Liver (tissue), 9 donors: Measurements from ENCODE around the gene THOC5. TPM values are rescaled to one million over a fixed set of nuclear protein-coding genes. Genes with fewer than 3 reads are reported as not detected.

ENCODE experiments used
- DNase-seq: peaks from one replicate; pipeline ENCODE4 v3.0.0-alpha.2; 2017; ENCODE audit warnings: low spot score
- H3K27ac ChIP-seq, 2 donors: one replicate each; pipeline ENCODE4 v1.7.0; 2013; ENCODE audit warnings: inconsistent platforms in 2 of 2, low read length in 2 of 2, control low read depth in 1 of 2, low read depth in 1 of 2, mild to moderate bottlenecking in 1 of 2
- H3K27me3 ChIP-seq, 4 donors: one replicate each; pipeline versions ENCODE4 v1.6.1 to v1.7.0; 2013; ENCODE audit warnings: low read length in 3 of 4, inconsistent platforms in 1 of 4, mild to moderate bottlenecking in 1 of 4, moderate library complexity in 1 of 4; ENCODE audit not compliant: control insufficient read depth in 4 of 4, insufficient read depth in 4 of 4
- H3K36me3 ChIP-seq, 4 donors: one replicate each; pipeline versions ENCODE4 v1.6.1 to v1.7.0; 2013; ENCODE audit warnings: low read length in 3 of 4, mild to moderate bottlenecking in 3 of 4, low read depth in 1 of 4, moderate library complexity in 1 of 4; ENCODE audit not compliant: control insufficient read depth in 4 of 4, insufficient read depth in 3 of 4
- H3K4me1 ChIP-seq, 4 donors: one replicate each; pipeline versions ENCODE4 v1.6.1 to v1.7.0; 2013; ENCODE audit warnings: low read length in 3 of 4, mild to moderate bottlenecking in 3 of 4, moderate library complexity in 1 of 4; ENCODE audit not compliant: control insufficient read depth in 4 of 4, insufficient read depth in 4 of 4
- H3K4me3 ChIP-seq, 3 donors: one replicate each; pipeline versions ENCODE4 v1.6.1 to v1.7.0; 2013; ENCODE audit warnings: low read length in 3 of 3, control low read depth in 1 of 3, low read depth in 1 of 3, mild to moderate bottlenecking in 1 of 3
- H3K9ac ChIP-seq, 2 donors: one replicate each; pipeline ENCODE4 v1.7.0; 2013; ENCODE audit warnings: low read length in 2 of 2, mild to moderate bottlenecking in 2 of 2, moderate library complexity in 2 of 2, control low read depth in 1 of 2, low read depth in 1 of 2
- H3K9me3 ChIP-seq, 4 donors: one replicate each; pipeline versions ENCODE4 v1.6.1 to v1.7.0; 2013; ENCODE audit warnings: low read length in 3 of 4; ENCODE audit not compliant: control insufficient read depth in 4 of 4
- EGR1 ChIP-seq, 2 donors: IDR thresholded peaks; 2 replicates each; pipeline ENCODE4 v1.6.1; 2016 to 2018; ENCODE audit warnings: antibody characterized with exemption in 2 of 2, low read depth in 2 of 2
- FOXA1 ChIP-seq: IDR thresholded peaks from 2 replicates; pipeline ENCODE4 v1.6.1; 2016; ENCODE audit warnings: antibody characterized with exemption
- FOXA2 ChIP-seq: IDR thresholded peaks from 2 replicates; pipeline ENCODE4 v1.6.1; 2016; ENCODE audit warnings: antibody characterized with exemption
- GABPA ChIP-seq, 2 donors: IDR thresholded peaks in 1 of 2; conservative IDR thresholded peaks in 1 of 2; 2 replicates each; pipeline ENCODE4 v1.6.1; 2016; ENCODE audit warnings: antibody characterized with exemption in 2 of 2, mild to moderate bottlenecking in 1 of 2, moderate library complexity in 1 of 2
- HNF4A ChIP-seq, 2 donors: conservative IDR thresholded peaks; 2 replicates each; pipeline ENCODE4 v1.6.1; 2016; ENCODE audit warnings: antibody characterized with exemption in 2 of 2, mild to moderate bottlenecking in 2 of 2
- HNF4G ChIP-seq: IDR thresholded peaks from 2 replicates; pipeline ENCODE4 v1.6.1; 2016; ENCODE audit warnings: antibody characterized with exemption
- JUND ChIP-seq, 2 donors: IDR thresholded peaks; 2 replicates each; pipeline ENCODE4 v1.6.1; 2016; ENCODE audit warnings: antibody characterized with exemption in 2 of 2
- NR2F2 ChIP-seq: IDR thresholded peaks from 2 replicates; pipeline ENCODE4 v1.6.1; 2016; ENCODE audit warnings: antibody characterized with exemption
- RAD21 ChIP-seq, 2 donors: IDR thresholded peaks; 2 replicates each; pipeline ENCODE4 v1.6.1; 2016; ENCODE audit warnings: antibody characterized with exemption in 2 of 2, mild to moderate bottlenecking in 2 of 2
- RXRA ChIP-seq, 2 donors: IDR thresholded peaks; 2 replicates each; pipeline ENCODE4 v1.6.1; 2017 to 2018; ENCODE audit warnings: antibody characterized with exemption in 2 of 2, mild to moderate bottlenecking in 1 of 2
- SP1 ChIP-seq: IDR thresholded peaks from 2 replicates; pipeline ENCODE4 v1.6.1; 2018; ENCODE audit warnings: antibody characterized with exemption, mild to moderate bottlenecking
- TAF1 ChIP-seq: conservative IDR thresholded peaks from 2 replicates; pipeline ENCODE4 v1.6.1; 2016; ENCODE audit warnings: antibody characterized with exemption, mild to moderate bottlenecking
- YY1 ChIP-seq: IDR thresholded peaks from 2 replicates; pipeline ENCODE4 v1.6.1; 2016; ENCODE audit warnings: antibody characterized with exemption, mild to moderate bottlenecking
- WGBS: extraction: QIAGEN DNeasy Blood & Tissue Kit; methylation state at CpG from one replicate; pipeline ENCODE4 v1.1.7; 2013; 5-methylcytosine and 5-hydroxymethylcytosine counted together
- polyA plus RNA-seq, 2 donors: library from polyadenylated mRNA; stranded (reverse) in 1 of 2; unstranded in 1 of 2; fragments of 200-250 nt in 1 of 2; fragments of >200 nt in 1 of 2; fragmentation: Nextera tagmentation in 1 of 2; extraction: Ambion mirVana in 1 of 2; gene quantifications; one replicate each; pipeline versions ENCODE4 v1.2.1 to v1.2.3, GENCODE V29; 2013 to 2015
- total RNA-seq, 2 donors: library from RNA; depleted of rRNA; stranded (reverse); fragments of >200 nt; gene quantifications; one replicate each; pipeline ENCODE4 v1.2.3, GENCODE V29; 2014
- TF ChIP-seq, protein P1 (sequence below): IDR thresholded peaks from 2 replicates; pipeline ENCODE4 v1.6.1; 2016; ENCODE audit warnings: antibody characterized with exemption
- TF ChIP-seq, protein P2 (sequence below): fragments of 150-350 bp; IDR thresholded peaks from 2 replicates; pipeline ENCODE4 v1.5.1; 2017; ENCODE audit warnings: improper control_type of control experiment, low read depth, low read length; ENCODE audit not compliant: missing input control
- TF ChIP-seq, protein P3 (sequence below): IDR thresholded peaks from 2 replicates; pipeline ENCODE4 v1.6.1; 2016; ENCODE audit warnings: antibody characterized with exemption
- TF ChIP-seq, protein P4 (sequence below): IDR thresholded peaks from 2 replicates; pipeline ENCODE4 v1.6.1; 2016; ENCODE audit warnings: antibody characterized with exemption
- TF ChIP-seq, protein P5 (sequence below): IDR thresholded peaks from 2 replicates; pipeline ENCODE4 v1.6.1; 2016; ENCODE audit warnings: antibody characterized with exemption, mild to moderate bottlenecking
- donor health status: healthy.
- donor health status: healthy.
- donor health status: healthy.
- donor health status: healthy.
- donor health status: healthy.

Gene THOC5
- total RNA-seq (10 to 100 TPM; 19.5 to 25.1 TPM), polyA plus RNA-seq (1 to 10 TPM; 7.4 to 9.4 TPM)

DNA sequence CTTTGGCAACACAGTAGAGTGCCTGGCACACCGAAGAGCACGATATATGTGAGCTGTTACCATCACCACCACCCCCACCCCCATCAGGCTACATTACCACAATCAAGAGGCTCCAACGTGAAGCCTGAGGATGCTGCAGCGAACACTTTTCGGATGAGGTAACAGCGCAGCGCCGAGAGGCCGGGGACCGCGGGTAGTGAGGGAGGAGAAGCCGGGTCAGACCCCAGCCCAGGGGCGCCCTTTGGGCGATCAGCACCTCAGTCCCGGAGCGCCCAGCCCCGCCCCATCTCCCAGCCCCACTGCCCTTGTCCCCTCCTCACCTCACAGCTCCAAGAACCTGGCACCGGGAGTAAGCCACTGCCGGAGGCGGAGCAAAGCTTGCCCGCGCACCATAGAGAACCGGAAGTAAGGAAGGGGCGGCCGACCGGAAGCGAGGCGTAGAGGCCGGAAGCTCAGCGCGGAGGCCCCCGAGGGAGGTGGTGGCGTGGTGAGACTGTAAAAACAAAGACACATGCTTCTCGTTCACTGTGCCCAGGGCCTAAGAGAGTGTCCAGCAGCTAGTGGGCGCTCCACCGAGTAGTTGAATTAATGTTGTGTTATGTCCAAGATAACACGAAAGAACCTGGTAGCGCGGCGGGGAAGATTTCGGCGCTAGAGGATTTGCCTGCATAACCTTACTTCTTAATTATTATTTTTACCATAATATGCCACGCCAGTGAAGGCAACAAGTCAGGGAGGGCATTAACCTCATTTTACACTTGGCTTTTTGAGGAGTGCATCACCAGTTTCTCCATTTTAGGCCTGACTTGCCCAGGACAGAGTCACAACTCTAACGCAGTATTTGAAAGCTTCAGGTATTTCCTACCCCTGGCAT is at the start of gene THOC5:
THOC5 (minus strand) TSS at position 407 of the 874 bp plus-strand sequence. CDS start 4,610 bp downstream, outside the sequence.
- H3K4me1 ChIP-seq = peaks cover 3 to 24% (median 23%) of the 10 kb centered on the region in 4 donors
- no peak for TF ChIP-seq FOXA1
- TF ChIP-seq, protein P1, sequence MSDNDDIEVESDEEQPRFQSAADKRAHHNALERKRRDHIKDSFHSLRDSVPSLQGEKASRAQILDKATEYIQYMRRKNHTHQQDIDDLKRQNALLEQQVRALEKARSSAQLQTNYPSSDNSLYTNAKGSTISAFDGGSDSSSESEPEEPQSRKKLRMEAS = peak; percentile 99
- TF ChIP-seq EGR1 (IDR thresholded peaks at IDR 0.05; ENCODE audit: low read depth in 2 of 2) = peak; percentile 68 to 70
- TF ChIP-seq RXRA (IDR thresholded peaks at IDR 0.05) = peak; percentile 31 to 67
- TF ChIP-seq, protein P2, sequence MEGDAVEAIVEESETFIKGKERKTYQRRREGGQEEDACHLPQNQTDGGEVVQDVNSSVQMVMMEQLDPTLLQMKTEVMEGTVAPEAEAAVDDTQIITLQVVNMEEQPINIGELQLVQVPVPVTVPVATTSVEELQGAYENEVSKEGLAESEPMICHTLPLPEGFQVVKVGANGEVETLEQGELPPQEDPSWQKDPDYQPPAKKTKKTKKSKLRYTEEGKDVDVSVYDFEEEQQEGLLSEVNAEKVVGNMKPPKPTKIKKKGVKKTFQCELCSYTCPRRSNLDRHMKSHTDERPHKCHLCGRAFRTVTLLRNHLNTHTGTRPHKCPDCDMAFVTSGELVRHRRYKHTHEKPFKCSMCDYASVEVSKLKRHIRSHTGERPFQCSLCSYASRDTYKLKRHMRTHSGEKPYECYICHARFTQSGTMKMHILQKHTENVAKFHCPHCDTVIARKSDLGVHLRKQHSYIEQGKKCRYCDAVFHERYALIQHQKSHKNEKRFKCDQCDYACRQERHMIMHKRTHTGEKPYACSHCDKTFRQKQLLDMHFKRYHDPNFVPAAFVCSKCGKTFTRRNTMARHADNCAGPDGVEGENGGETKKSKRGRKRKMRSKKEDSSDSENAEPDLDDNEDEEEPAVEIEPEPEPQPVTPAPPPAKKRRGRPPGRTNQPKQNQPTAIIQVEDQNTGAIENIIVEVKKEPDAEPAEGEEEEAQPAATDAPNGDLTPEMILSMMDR = peak; percentile 58
- peak; percentile 84 for TF ChIP-seq YY1
- TF ChIP-seq TAF1 = peak; percentile 76
- TF ChIP-seq, protein P3, sequence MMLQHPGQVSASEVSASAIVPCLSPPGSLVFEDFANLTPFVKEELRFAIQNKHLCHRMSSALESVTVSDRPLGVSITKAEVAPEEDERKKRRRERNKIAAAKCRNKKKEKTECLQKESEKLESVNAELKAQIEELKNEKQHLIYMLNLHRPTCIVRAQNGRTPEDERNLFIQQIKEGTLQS = no peak
- peak in 1 of 2 donors; percentile 28 for TF ChIP-seq HNF4A (conservative IDR thresholded peaks at IDR 0.05)
- TF ChIP-seq, protein P4, sequence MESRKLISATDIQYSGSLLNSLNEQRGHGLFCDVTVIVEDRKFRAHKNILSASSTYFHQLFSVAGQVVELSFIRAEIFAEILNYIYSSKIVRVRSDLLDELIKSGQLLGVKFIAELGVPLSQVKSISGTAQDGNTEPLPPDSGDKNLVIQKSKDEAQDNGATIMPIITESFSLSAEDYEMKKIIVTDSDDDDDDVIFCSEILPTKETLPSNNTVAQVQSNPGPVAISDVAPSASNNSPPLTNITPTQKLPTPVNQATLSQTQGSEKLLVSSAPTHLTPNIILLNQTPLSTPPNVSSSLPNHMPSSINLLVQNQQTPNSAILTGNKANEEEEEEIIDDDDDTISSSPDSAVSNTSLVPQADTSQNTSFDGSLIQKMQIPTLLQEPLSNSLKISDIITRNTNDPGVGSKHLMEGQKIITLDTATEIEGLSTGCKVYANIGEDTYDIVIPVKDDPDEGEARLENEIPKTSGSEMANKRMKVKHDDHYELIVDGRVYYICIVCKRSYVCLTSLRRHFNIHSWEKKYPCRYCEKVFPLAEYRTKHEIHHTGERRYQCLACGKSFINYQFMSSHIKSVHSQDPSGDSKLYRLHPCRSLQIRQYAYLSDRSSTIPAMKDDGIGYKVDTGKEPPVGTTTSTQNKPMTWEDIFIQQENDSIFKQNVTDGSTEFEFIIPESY = peak; percentile 47
- TF ChIP-seq, protein P5, sequence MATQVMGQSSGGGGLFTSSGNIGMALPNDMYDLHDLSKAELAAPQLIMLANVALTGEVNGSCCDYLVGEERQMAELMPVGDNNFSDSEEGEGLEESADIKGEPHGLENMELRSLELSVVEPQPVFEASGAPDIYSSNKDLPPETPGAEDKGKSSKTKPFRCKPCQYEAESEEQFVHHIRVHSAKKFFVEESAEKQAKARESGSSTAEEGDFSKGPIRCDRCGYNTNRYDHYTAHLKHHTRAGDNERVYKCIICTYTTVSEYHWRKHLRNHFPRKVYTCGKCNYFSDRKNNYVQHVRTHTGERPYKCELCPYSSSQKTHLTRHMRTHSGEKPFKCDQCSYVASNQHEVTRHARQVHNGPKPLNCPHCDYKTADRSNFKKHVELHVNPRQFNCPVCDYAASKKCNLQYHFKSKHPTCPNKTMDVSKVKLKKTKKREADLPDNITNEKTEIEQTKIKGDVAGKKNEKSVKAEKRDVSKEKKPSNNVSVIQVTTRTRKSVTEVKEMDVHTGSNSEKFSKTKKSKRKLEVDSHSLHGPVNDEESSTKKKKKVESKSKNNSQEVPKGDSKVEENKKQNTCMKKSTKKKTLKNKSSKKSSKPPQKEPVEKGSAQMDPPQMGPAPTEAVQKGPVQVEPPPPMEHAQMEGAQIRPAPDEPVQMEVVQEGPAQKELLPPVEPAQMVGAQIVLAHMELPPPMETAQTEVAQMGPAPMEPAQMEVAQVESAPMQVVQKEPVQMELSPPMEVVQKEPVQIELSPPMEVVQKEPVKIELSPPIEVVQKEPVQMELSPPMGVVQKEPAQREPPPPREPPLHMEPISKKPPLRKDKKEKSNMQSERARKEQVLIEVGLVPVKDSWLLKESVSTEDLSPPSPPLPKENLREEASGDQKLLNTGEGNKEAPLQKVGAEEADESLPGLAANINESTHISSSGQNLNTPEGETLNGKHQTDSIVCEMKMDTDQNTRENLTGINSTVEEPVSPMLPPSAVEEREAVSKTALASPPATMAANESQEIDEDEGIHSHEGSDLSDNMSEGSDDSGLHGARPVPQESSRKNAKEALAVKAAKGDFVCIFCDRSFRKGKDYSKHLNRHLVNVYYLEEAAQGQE = peak; percentile 75
- no peak for TF ChIP-seq HNF4G
- peak; percentile 9 to 20 for TF ChIP-seq JUND (IDR thresholded peaks at IDR 0.05)
- TF ChIP-seq RAD21 (IDR thresholded peaks at IDR 0.05) = peak; percentile 65 to 67
- TF ChIP-seq SP1 = peak; percentile 64
- TF ChIP-seq GABPA (IDR thresholded peaks at IDR 0.05 in 1 of 2, conservative IDR thresholded peaks at IDR 0.05 in 1 of 2) = peak; percentile 98 to 99
- TF ChIP-seq NR2F2 = peak; percentile 52
- TF ChIP-seq FOXA2 = no peak
- peak within 1 kb of the TSS; percentile 55 to 98 for H3K9ac ChIP-seq
- peaks cover 4 to 18% (median 12%) of the 10 kb centered on the region in 4 donors for H3K36me3 ChIP-seq
- WGBS = under 1% methylated on average over 44 of the region's 44 CpGs
- no peaks in the 10 kb centered on the region for H3K27me3 ChIP-seq
- H3K9me3 ChIP-seq = no peaks in the 10 kb centered on the region
- H3K4me3 ChIP-seq = peak within 1 kb of the TSS; percentile 80 to 84 (median 81)
- peak; percentile 89 for DNase-seq
- peak within 1 kb of the TSS; percentile 80 to 90 for H3K27ac ChIP-seq
